ENCODE data around the gene CUL2.
"Not testable (repeated sequence)": the region's sequence is repeated elsewhere in the genome, so short reads cannot be mapped to it uniquely, and the experiment has no call there.

The CUL2 gene

DNA sequence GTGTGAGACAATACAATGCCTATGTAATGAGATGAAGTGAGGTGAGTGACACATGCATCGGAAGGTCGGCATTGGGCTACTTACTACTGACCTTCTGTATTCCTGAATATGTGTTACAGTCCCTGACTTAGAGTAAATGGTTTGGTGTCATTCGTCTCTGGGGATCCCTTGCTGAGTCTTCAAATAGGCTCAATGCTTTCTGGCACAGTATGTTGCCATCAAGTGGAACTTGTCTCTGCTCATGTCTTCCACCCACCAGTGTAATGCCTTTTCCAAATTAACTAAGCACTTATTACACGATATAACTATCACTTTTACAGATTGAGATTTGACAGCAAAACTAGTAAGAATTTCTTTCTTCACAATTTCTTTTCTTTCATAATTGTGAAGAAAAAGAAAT is 10.9 kb downstream of the CUL2 start:
- DNase-seq, result no peak

DNA sequence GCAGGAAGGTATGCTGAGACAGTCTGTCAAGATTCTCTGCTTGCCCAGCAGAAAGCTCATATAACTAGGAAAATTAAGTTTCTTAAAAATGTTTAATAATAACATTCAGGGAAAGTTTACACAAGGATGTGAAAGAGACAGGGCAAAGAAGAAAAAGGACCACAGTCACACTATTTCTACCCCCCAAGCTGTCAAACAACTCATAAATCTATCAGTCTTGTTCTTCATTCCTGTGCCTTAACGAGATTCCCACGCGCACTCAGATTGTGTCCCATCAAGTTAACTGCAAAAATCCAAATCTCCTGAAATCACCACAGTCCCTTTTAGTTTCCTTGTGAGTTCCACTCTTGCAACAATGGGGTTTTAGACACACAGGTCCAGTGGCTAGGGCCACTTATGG is 14.9 kb downstream of the CUL2 start:
- DNase-seq, result no peak

DNA sequence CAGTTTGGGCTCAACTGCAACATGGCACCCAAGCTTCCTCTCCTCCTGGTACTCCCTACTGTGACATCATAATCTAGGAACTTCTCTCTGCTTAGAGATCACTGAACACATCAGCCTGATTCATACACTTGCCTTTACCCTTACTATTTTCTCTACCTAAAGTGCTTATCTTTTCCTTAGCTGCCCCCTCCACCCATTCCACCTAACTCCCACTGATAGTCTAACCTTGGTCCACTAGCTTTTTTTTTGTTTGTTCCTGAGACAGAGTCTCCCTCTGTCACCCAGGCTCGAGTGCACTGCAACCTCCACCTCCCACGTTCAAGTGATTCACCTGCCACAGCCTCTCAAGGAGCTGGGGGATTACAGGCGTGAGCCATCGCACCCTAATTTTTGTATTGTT is 15.9 kb downstream of the CUL2 start:
- no peak for DNase-seq

DNA sequence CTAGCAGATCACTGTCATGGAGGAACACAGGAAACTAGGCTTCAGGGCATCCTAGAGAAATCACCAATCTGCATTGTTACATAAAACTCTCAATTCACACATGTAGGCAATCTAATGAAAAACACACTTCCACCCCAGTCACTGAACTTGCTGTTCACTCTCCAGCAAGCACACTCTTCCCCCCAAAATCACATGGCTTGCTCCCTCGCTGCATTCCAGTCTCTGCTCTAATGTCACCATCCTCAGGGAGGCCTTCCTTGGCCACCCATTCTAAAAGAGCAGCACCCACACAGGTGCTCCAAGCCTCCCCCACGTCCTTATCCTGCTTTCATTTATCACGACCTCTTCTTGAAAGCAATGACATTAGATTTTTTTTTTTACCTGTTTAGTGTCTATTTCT is 19.6 kb downstream of the CUL2 start:
- no peak for DNase-seq

DNA sequence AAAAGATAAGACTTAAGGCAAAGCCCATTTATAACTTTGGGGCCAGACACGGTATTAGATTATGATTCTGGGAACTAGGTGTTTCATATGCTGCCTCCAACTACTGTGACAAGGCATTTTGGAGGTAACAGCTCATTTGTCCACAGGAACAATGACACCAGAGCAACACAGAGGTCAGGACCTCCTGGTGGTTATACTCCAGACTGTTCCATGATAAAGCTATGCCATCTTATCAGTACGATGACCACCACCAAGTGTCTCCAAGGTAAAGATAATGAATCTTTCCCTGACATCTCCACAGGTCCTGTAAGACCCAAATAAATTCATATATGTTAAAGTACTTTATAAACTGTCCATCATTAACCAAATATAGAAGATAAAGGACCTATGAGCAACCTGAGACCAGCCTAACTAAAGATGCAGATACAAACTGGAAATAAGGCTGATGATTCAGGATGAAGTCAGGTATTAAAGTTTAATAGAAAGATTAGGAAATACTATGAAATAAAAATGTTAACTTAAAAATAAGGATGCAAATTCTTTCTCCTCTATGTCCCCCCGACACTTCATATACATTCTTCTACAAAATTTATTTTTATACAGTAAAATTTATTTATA is 26.2 kb downstream of the CUL2 start:
- no peak for DNase-seq

DNA sequence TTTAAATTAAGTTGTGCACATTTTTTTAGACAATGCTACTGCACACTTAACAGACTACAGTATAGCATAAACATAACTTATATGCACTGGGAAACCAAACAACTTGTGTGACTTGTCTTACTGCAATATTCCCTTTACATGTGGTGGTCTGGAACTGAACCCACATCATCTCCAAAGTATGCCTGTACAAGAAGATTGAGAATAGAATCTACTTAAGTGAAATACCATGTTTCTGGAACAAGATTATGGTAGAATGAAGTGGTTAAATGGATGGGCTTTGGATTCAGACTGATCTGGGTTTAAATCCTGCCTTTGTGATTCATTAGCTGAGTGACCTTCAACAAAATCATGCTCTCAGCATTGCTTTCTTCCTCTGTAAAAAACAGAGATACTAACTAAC is 30.7 kb downstream of the CUL2 start:
- DNase-seq, result no peak

DNA sequence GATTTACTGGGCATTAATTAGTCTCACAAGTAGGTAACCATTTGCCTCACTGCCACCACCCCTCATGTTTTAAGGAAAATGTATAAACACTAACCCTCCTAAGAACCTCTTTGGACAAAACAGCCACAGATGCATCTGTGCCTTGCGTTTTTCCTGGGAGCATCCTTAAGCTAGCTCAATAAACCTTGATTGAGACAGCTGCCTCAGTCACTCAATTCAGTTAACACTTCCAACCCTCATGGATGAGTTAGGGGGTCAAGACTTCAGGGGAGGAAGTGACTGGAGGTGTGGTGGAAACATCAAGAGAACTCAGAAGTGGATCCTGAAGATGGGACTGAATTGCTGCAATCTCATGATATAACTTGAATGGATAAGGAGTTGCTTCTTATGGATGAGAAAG is 31.5 kb downstream of the CUL2 start:
- DNase-seq, result no peak

DNA sequence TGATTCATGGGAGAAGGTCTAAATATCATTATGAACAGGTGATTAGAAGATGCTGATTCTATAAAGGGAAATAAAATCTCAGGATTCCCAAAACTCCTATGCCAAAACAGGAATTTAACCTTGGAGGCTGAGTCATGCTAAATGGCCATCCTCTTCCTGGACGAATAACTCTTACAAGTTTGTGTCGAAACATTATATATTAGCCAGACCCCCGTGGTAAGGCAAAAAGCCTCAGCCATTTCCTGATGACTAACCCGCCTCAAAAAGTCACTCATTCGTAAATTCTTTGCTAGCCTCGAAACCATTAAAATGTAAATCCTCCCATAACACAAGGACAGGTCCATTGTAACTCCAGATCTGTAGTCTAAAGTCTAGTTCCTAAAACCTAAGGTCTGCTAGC is 32.0 kb downstream of the CUL2 start:
- DNase-seq, result no peak

DNA sequence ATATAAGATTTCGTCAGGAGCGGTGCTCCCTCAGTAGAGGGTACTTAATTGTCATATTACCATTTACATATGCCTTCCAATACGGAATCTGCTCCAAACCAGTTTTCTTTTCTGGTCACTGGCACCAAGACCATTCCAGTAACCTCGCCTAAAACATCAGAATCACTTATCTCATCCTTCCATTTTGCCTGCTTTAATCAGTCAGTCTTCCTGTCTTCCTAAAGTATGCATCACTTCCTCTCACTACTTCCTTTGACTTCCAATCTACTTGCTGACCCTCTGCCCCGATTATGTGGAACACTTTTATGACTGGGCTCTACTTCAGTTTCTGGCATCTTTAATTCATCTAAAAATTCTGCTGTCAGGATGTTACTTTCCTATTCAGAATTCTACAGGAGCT is 33.5 kb downstream of the CUL2 start:
- DNase-seq, result no peak

DNA sequence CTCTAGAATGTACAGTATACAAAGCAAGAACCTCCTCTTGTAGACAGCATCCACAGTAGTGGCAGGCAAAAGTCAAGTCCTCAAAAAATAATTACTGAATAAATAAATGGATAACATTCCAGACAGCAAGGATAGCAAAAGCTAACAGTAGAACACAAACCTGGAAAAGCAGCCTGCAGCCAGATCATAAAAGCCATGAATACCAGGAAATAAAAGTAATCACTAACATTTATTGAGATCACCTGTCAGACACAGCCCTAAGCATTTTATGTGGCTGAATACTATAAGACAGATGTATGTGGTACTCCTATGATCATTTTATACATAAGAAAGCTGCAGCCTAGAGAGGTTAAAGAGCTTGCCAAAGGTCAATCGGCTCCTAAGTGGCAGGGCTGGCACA is 34.0 kb downstream of the CUL2 start:
- no peak for DNase-seq

DNA sequence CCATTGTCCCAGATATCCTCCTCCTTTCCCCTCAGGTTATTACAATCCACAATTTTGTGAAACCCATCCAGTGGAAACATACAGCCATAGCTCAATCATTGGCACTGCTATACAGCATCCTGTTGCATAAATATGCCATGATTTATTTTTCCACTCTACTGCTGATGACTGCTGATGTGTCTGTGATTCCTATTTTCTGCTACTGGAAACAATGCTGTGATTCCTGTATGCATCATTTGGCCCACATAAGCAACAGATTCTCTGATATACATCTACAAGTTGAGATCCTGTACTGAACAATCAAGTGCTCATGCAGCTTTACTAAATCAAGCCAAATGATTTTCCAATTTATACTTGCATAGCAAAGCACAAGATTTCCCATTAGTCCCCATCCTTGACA is 39.6 kb downstream of the CUL2 start:
- DNase-seq, result no peak

DNA sequence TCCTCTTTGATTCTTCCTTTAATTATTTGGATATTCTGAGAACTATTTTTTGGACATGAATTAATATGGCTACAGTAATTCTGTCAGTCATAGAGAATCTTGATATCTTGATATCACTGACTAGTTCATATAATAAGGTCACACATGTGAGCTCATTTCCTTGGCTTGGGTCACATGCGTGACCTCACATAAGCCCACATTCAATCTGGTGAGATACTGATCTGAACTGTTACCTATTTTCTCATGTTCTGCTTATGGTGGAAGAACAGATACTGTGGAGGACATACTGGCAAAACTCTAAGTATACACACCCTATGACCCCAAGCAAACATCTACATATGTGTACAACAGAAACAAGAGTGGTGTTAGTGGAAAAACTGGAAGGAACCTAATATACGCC is 44.1 kb downstream of the CUL2 start:
- DNase-seq, result no peak

DNA sequence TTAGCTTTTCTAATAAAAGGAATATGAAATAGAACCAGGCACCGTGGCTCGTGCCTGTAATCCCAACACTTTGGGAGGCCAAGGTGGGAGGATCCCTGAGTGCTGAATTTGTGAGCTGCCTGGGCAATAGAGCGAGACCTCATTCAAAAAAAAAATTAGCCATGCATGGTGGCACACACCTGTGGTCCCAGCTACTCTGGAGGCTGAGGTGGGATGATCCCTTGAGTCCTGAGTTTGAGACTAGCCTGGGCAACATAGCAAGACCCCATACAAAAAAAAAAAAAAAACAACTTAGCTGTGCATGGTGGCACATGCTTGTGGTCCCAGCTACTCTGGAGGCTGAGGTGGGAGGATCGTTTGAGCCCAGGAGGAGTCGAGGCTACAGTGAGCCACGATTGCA is 44.9 kb downstream of the CUL2 start:
- DNase-seq, result not testable (repeated sequence)

DNA sequence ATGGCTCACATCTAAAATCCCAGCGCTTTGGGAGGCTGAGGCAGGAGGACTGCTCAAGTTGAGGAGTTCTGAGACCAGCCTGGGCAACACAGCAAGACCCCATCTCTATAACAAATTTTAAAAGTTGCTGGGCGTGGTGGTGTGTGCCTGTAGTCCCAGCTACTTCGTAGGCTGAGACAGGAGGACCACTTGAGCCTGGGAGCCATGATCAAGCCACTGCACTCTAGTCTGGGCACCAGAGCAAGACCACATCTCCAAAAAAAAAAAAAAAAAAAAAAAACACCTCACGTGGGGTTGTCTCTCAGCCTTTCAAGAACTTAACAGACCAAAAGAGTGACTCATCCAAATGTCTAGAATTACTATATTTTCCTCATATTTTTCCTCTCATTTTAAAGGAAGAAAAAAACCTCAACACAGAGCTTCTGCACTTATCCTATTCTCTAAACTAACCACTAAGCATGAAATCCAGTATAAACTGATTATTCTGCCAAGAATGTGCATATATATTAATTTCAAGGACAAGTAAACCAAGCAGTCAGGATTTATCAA is 46.3 kb downstream of the CUL2 start:
- DNase-seq, result no peak

DNA sequence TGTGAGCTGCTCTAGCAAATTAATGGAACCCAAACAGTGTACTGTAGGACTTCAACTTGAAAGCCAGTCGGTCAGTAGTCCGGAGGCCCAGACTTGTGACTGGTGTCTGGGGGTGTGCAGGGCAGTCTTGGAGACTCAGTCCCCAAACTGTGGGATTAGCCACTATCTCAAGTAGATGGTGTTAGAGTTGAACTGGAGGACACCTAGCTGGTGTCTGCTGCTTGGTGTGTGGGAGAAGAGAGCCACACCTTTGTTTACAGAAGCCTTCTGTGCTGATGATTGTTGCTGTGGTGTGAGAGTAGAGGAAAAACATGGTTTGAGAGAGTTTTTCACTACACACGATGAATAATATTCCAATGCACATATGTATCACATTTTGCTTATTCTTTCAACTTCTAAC is 47.4 kb downstream of the CUL2 start:
- DNase-seq, result no peak

DNA sequence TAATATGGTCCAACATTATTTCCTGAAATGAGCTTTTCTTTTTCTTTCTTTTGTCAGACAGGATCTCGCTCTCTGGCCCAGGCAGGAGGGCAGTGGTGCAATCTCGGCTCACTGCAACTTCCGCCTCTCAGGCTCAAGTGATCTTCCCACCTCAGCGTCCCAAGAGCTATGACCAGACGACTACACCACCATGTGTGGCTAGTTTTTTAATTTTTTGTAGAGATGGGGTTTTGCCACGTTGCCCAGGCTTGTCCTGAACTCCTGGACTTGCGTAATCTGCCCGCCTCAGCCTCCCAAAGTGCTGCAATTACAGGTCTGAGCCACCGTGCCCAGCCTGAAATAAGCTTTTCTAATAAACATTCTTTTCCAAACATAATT is 48.6 kb downstream of the CUL2 start:
- no peak for DNase-seq

DNA sequence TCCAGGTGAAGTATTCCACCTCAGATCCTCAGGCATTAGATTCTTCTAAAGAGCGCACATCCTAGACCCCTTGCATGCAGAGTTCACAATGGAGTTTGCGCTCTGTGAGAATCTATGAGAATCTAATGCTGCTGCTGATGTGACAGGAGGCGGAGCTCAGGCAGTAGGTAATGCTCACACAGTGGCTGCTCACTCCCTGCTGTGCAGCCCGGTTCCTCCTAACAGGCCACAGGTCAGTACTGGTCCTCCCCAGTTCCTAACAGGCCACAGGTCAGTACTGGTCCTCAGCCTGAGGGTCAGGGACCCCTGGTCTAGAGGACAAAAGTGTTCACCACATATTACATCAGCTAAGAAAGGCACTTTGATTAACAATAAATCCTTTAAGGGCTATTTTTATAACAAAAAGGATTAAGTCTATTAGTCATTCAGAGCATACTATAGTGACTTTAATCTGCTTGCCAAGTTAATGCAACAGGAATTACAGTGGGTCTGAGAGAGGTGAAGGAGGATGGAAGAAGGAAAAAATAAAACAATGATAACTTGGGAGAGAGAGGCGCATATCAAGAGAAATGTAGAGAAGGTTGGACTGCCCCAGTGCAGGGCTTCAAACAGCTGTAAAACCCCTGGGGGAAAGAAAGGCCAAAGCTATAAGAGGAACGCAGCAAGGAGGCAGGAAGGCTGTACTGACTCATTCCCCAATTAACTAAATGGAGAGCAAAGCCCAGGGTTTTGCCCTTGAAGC is 49.2 kb downstream of the CUL2 start:
- no peak for DNase-seq

DNA sequence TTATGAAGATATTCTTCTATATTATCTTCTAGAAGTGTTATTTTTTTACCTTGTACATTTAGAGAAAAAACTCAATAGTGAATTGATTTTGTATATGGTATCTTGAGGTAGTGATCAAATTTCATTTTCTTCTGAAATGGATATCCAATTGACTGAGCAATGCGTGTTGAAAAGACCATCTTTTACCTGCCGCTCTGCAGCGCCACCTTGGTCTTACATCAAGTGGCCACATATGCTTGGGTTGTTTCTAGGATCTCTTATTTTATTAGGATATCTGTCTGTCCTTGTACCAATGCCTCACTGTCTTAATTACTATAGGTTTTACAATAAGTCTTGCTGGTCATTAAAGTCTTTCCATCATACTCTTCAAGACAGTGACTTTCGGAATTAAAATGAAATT is 53.0 kb downstream of the CUL2 start:
- DNase-seq, result no peak

DNA sequence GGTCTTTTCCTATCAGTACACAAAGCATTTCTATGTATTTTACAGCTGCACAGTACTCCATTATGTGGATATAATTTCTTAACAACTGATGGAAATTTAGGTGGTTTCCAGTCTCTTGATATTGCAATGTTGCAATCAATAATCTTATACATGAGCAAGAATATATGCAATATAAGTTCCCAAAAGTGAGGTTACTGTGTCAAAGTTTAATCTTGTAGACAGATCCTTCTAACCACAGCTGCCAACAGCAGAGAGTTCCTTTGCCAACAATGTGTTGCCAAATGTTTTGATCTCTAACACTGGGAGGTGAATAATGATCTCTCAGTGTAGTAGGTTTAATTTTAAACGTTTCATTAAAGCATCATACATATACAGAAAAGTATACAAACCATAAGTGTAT is 54.5 kb downstream of the CUL2 start:
- no peak for DNase-seq

DNA sequence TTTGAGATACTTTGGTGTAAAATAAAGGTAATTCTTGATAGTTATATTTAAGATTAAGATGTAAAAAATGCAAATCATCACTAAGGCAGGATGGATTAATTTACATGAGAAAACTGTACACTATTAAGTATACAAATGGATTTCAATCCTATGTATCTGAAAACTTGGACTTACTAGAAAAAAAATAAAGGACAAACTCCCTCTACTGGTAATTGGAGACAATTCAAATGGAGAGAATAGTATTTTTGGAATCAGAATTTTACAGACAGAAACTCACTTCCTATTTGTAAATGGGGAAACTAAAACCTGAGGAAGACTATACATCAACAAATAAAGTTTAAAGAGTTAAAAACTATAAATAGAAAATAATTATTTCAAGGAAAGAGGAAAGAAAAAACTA is 62.6 kb downstream of the CUL2 start:
- DNase-seq, result no peak

DNA sequence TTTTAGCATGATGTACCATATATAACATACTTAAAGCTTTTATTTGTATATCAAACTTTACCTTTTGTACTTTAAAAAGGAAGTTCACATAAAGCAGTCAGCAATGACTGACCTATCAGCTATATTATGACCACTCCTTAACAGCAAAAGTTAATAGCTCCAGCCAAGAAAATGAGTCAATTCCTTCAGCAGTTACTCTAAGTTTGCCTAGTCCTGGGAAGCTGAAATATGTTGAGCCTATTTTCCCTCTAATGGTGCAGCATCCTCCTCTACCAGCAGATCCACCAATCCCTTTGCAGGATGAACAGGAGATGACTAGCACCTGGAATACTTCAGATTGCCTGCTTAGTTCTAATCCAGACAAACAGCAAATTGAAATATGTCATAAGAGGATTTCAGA is 64.2 kb downstream of the CUL2 start:
- no peak for DNase-seq

DNA sequence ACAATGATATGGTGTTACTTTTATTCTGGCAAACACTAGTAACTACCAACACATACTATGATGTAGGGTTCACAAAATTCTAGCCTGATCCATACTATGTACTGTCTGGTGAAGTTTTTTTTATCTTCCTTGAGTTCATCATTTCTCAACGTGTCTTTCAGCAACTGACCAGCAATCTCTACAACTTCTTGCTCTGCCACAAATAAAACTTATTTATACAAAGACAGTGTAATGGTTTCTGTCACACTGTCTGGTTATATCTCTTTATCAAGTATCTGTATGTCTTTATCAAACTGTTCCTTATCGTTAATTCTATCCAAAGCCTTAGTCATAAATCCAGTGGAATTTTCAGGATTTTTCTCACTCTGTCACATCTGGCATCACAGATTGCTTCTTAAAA is 69.7 kb downstream of the CUL2 start:
- DNase-seq, result no peak

DNA sequence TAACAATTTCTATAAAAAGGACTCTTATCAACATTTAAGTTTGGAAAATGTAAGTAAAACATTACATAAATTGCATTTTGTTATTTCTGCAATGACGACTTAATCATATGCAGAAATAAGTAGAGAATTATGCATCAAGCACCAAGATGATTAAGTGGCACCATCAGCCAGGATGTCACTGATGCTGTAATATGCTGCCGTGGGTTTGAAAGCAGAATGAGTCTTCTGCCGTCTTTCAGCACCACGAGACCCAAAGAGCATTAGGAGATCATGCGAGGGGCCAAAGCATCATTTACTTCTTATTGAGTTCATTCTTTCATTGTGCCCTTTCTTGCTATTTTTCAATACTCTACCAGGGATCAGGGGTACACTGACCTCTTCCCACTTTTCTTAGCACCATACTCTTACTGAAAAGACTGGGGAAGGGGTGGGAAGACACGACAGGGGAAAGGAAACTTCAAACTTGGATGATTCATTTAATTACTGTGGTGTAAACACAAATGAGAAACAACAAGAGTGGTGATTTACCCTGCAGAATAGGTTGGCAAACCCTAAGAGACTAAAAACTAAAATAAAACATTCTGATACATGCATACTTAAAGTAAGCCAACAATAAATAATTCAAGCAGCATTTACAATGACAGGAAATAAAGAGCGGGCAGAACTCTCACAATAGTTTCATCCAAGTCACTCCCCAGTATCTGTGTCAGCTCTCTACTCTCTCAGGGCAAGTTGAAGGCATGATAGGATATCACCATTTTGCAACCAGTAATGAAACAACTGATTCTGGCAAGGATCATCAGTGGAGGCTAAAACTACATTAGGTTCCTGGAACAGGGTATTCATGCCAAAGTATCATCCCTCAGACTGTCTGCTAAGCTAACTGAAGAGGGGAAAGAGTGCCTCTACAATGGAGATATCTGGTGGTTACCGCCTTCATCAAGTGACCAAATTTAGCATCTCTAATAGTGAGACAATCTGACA is 70.8 kb downstream of the CUL2 start:
- no peak for DNase-seq

DNA sequence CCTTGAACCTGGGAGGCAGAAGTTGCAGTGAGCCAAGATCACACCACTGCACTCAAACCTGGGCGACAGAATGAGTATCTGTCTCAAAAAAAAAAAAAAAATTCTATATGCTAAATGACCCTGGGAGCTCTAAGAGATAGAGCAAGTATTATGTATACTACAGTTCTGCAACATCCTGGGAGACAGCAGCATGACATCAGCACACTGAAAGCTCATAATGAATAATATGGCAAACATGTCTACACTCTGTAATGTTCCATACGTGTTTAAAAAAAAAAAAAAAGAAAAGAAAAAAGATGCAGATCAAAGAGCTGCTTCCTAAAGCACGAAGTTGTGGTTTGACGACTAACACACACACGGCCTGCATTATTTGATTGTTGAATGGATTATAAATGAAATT is 72.5 kb downstream of the CUL2 start:
- no peak for DNase-seq

All from SHP77 treated with DMSO at 0.1 percent for 48 hours (cell line).